Measurements from ENCODE around the gene CAV3.
"Not testable (repeated sequence)": the region's sequence is repeated elsewhere in the genome, so short reads cannot be mapped to it uniquely, and the experiment has no call there.

Gene CAV3

GRCh38 chr3:8733332-8734094, at the start of gene CAV3:
Gene CAV3 (plus strand): TSS chr3:8733802. CDS start chr3:8733877, 75 bp downstream.
- H3K4me3 ChIP-seq (ENCODE audit: control insufficient read depth, low read depth, low read length): no peak within 1 kb of the TSS
- no peak for TF ChIP-seq CTCF (conservative IDR thresholded peaks at IDR 0.05; ENCODE audit: control insufficient read depth, insufficient read depth, low read depth, low read length)
- DNase-seq (ENCODE audit: low read depth): no peak

GRCh38 chr3:8684992-8685391, 48.6 kb upstream of the CAV3 start:
- H3K4me3 ChIP-seq (ENCODE audit: control insufficient read depth, low read depth, low read length); DNase-seq (ENCODE audit: low read depth): not testable (repeated sequence)

- not testable (repeated sequence) for DNase-seq (ENCODE audit: low read depth)
These were observed 42.3 kb upstream of the CAV3 start for GRCh38 chr3:8691295-8691694.

GRCh38 chr3:8702560-8702959, 31.0 kb upstream of the CAV3 start:
- no peak for DNase-seq (ENCODE audit: low read depth)
- TF ChIP-seq CTCF (conservative IDR thresholded peaks at IDR 0.05; ENCODE audit: control insufficient read depth, insufficient read depth, low read depth, low read length): peak; percentile 54
- no peak overlapping the region for H3K4me3 ChIP-seq (ENCODE audit: control insufficient read depth, low read depth, low read length)

More at GRCh38 chr3:8691295-8691694, 42.3 kb upstream of the CAV3 start:
- H3K4me3 ChIP-seq (ENCODE audit: control insufficient read depth, low read depth, low read length): not testable (repeated sequence)

GRCh38 chr3:8705575-8705974, 28.0 kb upstream of the CAV3 start:
- DNase-seq (ENCODE audit: low read depth): no peak
- TF ChIP-seq CTCF (conservative IDR thresholded peaks at IDR 0.05; ENCODE audit: control insufficient read depth, insufficient read depth, low read depth, low read length): no peak
- no peak overlapping the region for H3K4me3 ChIP-seq (ENCODE audit: control insufficient read depth, low read depth, low read length)

GRCh38 chr3:8709287-8709686, 24.3 kb upstream of the CAV3 start:
- no peak for TF ChIP-seq CTCF (conservative IDR thresholded peaks at IDR 0.05; ENCODE audit: control insufficient read depth, insufficient read depth, low read depth, low read length)
- DNase-seq (ENCODE audit: low read depth): no peak
- H3K4me3 ChIP-seq (ENCODE audit: control insufficient read depth, low read depth, low read length): no peak overlapping the region

- H3K4me3 ChIP-seq (ENCODE audit: control insufficient read depth, low read depth, low read length): no peak overlapping the region
- no peak for TF ChIP-seq CTCF (conservative IDR thresholded peaks at IDR 0.05; ENCODE audit: control insufficient read depth, insufficient read depth, low read depth, low read length)
- no peak for DNase-seq (ENCODE audit: low read depth)
These were observed 23.6 kb upstream of the CAV3 start for GRCh38 chr3:8709801-8710507.
